NCI-H460 (cell line): ENCODE data around the gene COL12A1. TPM values are rescaled to one million over a fixed set of nuclear protein-coding genes. Genes with fewer than 3 reads are reported as not detected.

ENCODE experiments used
- DNase-seq: peaks from one replicate; pipeline ENCODE4 v3.0.0-alpha.2; 2016; ENCODE audit warnings: low read depth; ENCODE audit errors: extremely low read depth
- total RNA-seq: library from RNA; depleted of rRNA; stranded (reverse); fragments of >200 nt; shearing (Covaris generic); gene quantifications from 2 replicates; pipeline ENCODE4 v1.2.3, GENCODE V29; 2014; rRNA removed

Gene COL12A1
- total RNA-seq, 1 experiment from 2014 or later, result 0.64 TPM

DNA sequence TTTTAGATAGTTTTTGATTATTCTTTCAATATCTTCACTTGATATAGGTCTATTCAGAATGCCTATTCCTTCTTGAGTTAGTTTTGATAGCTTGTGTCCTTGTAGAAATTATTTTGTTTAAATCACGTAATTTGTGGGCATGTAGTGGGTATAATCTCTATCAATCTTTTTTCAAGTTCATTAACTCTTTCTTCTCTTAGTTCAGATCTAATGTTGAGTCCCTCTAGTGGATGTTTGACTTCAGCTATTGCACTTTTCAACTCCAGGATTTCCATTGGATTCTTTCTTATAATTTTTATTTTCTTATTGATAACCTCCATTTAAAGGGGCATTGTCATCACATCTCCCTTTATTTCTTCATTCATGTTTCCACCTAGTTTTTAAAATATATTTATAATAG, 135.6 kb downstream of the COL12A1 start:
- no peak for DNase-seq

DNA sequence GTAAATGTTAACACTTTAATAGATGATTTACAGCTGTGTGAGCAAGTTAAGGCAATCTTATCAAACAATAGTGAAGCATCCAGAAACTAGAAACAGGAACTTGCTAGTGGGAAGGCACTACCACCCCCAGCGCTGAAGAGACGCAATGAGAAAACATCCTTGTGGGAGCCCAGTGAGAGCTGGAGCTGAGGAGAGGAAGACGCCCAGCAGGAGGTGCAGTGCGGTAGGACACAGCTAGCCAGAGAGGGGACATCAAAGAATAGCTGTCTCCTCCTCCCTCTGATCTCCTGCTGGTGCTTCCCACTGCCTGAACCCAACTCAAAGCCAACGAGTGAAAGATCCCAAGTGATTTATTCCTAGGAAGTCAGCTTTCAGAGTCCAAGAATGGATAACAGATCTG, 140.3 kb downstream of the COL12A1 start:
- no peak for DNase-seq

GRCh38 chr6:75052491-75052890, 153.4 kb downstream of the COL12A1 start:
- DNase-seq, result no peak

DNA sequence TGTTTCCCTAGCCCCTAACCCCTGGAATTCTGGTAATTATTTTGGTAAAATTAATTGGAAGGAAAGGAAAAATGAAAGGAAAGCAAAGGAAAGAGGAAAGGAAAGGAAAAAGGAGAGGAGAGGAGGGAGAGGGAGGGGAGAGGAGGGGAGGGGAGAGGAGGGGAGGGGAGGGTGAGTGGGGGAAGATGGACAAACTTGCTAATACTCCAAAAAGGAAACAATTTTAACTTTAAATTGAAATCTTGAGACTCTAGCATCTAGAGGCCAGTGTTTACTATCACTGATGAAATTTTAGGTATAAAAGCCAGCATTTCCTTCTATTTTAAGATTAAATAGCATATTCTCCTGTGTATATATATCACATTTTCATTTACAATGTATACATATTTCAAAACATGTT, 156.5 kb downstream of the COL12A1 start:
- no peak for DNase-seq

DNA sequence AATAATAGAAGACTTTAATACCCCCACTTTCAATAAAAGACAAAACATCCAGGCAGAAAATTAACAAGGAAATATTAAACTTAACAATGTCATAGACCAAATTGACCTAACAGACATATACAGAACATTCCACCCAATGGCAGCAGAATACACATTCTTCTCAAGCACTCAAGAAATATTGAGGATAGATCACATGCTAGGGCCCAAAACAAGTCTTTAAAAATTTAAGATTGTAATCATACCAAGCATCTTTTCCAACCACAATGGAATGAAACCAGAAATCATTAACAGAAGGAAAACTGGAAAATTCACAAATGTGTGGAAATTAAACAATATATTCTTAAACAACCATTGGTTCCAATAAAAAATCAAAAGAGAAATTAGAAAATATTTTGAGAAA, 161.0 kb downstream of the COL12A1 start:
- DNase-seq, result no peak

DNA sequence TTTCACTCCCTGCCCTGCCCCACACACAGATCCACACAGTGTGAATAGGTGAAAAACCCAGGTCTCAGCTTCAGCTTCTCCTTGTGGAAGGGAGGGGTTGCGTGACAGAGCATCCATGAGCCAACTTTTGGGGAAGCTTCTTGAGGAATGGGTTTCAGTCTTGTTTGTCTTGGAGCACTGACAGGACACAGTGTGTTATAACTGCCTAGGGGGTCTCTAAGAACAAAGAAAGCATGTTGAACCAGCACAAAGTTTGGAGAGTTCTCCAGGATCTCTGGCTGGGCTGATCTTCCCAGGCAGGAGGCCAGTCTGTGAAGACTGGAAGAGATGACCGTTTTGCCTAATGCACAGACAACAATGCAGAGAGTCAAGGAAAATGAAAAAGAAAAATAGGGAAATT, 164.5 kb downstream of the COL12A1 start:
- DNase-seq, result no peak

Other genes with a start within 250 kb of the COL12A1 start
- 154 and 193 TPM in 2 replicates for gene COX7A2, start 37.7 kb upstream of the COL12A1 start, total RNA-seq
- 43.6 and 50.9 TPM in 2 replicates for gene TMEM30A, start 78.7 kb upstream of the COL12A1 start, total RNA-seq